GM18870 (cell line): ENCODE results near the gene ASIC4.

ENCODE experiments used
- ATAC-seq: cut with Tn5 transposase; IDR thresholded peaks from one replicate; pipeline ENCODE4 v1.9.1; 2021; ENCODE audit warnings: moderate library complexity; ENCODE audit not compliant: unreplicated experiment

ASIC4 gene

GRCh38 chr2:219566640-219567039 lies 52.4 kb downstream of the ASIC4 start:
- ATAC-seq = no peak

DNA sequence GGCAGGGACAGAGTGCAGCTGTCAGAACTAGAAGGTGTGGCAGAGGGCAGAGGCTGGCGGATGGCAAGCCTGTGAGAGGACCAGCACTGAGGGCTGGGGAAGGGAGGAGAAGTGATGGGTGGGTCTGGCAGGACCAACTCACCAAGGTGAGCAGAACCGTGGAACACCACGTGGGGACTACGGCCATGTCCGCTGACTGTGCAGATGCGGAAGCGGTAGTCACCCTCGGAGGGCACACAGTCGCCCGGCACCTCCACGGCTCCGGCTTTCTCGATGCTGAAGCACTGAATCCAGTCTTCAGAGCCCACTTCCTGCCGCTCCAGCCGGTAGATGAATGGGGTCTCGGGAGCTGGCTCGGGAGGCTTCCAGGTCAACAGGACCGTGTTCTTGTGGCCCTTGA lies 52.8 kb downstream of the ASIC4 start:
- no peak for ATAC-seq

DNA sequence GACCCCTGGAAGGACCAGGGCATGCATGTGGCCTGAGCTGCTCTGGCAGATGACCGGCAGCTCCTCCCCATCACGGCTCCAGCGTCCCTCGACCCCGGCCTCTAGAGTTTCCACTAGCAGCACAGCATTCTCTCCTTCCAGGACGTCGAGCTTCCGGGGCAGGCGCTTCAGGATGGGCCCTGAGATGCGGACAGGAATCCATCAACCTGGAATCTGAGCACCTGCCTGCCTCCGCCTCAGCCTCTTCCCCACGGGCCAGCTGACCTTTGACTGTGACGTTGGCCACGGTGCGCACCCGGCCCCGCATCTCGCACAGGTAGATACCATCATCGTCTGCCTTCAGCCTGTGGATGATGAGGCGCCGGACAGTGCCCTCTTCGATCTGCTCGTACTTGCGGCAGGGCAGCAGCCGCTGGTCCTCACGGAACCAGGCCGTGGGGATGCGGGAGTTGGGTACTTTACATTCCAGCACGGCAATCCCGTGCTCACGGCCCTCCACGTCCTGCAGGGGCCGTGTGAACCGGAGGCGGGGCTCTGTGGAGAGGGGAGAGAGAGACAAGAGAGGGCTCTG lies 53.6 kb downstream of the ASIC4 start:
- ATAC-seq = no peak

DNA sequence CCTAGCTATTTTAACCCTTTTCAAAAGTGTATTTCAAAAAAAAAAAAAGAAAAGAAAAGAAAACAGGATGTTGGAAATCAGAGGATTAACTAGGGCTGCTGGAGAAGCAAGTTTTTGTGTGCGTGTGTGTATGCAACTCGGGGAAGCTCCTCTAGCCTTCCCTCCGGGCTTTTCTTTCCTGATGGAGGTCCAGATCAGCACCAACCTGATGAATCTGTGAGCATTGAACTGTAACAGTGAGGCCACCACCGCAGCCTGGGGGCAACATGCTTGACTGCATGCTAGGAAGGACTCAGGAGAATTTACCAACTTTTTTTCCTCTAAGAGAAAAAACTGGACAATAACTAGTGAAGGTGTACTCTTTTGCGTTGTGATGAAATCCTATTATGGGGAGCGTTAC lies 54.8 kb downstream of the ASIC4 start:
- ATAC-seq = no peak

- no peak for ATAC-seq
These were observed 55.4 kb downstream of the ASIC4 start for GRCh38 chr2:219569635-219570034.

DNA sequence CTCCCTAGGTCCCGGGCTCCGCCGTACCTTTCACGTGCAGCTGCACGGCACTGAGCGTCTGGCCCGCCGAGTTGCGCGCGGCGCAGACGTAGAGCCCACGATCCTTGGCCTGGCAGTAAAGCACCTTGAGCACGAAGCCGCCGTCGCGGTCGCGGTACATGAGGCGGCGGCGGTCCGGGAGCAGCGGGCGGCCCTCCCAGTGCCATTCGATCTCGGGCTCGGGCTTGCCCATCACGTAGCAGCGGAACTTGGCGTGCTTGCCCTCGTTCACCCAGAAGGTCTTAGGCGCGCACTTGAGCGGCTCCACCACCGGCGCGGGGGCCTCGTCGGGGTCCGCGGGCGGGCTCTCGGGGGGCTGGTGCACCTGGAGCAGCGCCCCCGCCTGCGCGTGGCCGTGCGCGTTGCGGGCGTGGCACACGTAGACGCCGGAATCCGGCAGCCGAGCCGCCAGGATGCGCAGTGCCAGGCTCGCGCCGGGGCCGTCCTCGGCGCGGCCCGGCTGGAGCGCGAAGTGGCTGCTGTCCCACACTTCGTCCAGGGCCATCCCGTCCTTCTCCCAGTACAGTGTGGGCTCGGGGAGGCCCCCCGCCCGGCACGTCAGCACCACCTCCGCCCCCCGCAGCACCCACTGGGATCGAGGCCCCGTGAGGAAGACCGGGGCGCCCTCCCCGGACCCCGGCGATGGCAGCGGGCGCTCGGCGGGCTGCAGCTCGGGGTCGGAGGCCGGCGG lies 56.1 kb downstream of the ASIC4 start:
- no peak for ATAC-seq

GRCh38 chr2:219570924-219571310 lies 56.6 kb downstream of the ASIC4 start:
- no peak for ATAC-seq

DNA sequence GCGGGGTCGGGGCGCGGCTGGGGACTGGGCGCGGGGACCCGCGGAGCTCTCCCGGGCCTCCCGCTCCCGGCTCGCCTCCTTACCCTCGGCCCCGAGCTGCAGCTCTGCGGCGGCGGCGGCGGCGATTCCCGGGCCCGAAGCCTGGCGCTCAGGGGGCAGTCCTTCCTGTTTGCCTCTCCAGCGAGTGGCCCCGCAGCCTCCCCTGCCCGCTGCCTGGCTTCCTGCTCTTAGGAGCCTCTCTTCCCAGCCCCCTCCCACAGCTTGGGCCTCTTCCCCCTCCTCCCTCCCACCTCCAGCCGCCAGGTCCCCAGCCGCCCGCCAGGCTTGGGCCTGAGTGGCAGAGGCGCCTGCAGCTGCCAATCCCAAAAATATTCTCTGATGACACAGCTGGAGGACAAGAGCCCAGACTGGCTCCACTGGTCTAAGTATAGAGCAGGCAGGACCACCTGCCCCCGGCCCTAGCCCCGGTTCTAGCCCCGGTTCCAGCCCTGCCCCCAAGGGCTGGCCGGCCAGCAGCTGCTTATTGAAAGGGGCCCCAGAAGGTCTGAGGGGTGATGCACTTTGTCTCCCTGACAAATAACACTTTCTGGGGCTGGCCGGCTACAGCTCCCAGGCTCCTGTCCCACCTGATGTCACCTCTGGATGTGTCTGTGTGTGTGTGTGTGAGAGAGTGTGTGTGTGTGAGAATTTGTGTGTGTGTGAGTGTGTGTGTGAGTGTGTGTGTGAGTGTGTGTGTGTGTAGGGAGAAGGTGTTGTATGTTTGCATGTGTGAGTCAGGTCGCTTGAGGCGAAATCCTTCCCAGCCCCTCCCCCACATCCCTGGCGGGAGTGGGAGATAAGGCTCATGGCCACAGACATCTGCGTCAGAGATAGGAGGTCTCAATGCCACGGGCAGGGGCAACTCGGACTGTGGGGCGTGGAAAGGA lies 57.3 kb downstream of the ASIC4 start, which contains the start of gene OBSL1:
TSS of gene OBSL1 (minus strand) at position 229 of the 926 bp plus-strand sequence. CDS start 307 bp downstream, outside the sequence.
- ATAC-seq = no peak

DNA sequence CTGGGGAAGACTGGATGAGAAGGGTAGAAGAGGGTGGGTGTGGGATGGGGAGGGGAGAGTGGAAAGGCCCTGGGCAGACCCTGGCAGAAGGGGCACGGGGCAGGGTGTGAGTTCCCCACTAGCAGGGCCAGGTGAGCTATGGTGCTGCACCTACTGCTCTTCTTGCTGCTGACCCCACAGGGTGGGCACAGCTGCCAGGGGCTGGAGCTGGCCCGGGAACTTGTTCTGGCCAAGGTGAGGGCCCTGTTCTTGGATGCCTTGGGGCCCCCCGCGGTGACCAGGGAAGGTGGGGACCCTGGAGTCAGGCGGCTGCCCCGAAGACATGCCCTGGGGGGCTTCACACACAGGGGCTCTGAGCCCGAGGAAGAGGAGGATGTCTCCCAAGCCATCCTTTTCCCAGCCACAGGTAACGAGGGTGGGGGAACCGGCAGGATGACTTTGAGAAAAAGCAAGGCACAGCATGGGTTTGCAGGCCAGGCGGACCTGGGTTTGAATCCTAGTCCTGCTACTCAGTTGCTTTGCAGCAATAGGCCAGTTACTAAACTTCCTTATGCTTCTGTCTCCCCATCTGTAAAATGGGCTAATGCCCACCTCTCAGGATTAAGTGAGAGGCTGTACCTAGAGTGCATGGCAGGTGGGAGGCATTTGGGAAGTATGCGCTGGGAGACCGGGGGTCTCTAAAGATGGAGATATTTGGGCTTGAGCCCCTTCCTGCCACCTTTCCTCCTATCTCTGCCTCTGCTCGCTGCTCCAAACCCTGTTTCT lies 58.1 kb downstream of the ASIC4 start, which contains the start of gene INHA:
TSS of gene INHA (plus strand) at position 74 of the 765 bp plus-strand sequence. CDS start at position 139, 65 bp downstream.
- ATAC-seq = no peak

DNA sequence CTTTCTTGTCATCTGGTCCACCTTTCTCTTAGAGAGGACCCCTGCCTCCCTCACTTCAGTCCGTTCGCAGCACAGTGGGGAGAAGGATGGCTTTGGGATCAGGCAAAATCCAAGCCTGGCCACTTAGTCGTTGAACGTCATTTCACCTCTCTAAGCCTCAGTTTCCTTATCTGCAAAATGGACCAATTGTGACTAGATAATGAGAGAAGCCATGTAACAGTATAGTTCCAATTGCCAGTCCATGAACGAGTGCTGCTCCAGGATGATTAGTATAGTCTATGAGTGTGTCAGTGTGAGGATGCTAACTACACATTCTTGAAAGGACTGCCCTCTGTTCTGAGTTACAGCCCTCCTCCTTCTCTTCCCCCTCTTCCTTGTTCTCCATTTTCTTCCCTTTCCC lies 58.9 kb downstream of the ASIC4 start:
- ATAC-seq = no peak

DNA sequence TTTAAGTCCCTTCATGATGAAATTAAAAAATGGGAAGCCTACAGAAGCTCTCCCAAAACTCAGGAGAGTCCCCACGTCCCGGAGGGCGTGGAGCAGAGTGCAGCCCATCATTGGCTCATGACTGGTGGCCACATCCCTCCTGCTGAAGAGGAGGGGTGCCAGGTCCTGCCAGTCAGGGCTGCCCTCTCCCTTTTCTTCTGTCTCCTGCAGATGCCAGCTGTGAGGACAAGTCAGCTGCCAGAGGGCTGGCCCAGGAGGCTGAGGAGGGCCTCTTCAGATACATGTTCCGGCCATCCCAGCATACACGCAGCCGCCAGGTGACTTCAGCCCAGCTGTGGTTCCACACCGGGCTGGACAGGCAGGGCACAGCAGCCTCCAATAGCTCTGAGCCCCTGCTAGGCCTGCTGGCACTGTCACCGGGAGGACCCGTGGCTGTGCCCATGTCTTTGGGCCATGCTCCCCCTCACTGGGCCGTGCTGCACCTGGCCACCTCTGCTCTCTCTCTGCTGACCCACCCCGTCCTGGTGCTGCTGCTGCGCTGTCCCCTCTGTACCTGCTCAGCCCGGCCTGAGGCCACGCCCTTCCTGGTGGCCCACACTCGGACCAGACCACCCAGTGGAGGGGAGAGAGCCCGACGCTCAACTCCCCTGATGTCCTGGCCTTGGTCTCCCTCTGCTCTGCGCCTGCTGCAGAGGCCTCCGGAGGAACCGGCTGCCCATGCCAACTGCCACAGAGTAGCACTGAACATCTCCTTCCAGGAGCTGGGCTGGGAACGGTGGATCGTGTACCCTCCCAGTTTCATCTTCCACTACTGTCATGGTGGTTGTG lies 60.4 kb downstream of the ASIC4 start:
- ATAC-seq = no peak

- ATAC-seq = no peak
These were observed 61.6 kb downstream of the ASIC4 start for GRCh38 chr2:219575566-219576504.

GRCh38 chr2:219576505-219577388 lies 62.5 kb downstream of the ASIC4 start:
- no peak for ATAC-seq

DNA sequence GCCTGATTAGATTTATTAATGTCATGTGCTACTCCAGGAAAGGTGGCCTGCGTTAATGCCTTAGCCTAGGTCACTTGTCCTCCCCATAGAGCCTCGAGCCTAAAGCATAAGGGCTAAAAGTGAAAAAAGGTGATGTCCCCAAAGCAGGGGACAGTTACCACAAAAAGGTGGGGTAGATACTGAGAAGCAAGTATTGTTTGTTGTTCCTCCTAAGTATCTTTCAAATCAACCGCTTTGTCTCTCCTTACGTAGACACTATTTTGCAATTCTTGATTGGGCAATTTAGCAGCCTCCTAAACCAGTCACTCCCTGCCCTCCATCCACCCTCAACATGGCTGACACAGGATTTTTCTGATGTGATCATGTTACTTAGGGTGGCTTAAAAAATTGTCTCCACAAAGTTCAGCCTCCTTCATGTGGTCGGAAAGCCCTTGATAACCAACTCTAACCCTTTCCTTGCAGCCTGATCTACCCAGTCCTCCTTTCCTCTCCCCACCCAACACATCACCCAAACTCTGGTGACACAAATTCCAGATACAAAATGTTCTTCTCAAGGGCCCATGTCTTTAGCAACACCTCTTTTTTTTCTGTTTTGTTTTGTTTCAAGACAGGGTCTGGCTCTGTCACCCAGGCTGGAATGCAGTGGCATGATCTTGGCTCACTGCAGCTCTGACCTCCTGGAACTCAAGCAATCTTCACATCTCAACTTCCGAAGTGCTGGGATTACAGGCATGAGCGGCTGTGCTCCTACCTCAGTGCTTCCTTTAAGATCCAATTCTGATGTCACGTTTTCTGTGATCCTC lies 64.7 kb downstream of the ASIC4 start:
- no peak for ATAC-seq

GRCh38 chr2:219581346-219581745 lies 67.1 kb downstream of the ASIC4 start:
- no peak for ATAC-seq
